ENCODE data around the gene TTLL1. TPM values are rescaled to one million over a fixed set of nuclear protein-coding genes. Genes with fewer than 3 reads are reported as not detected.

Gene TTLL1
- total and polyA plus RNA-seq, 4 donors = 3.0 to 5.9 (median 5.1) TPM

GRCh38 chr22:43007519-43008102 lies 81.6 kb downstream of the TTLL1 start:
- Histone ChIP-seq H3K27ac (ENCODE audit: low read depth in 1 of 2, low read length in 2 of 2) (peak overlapping the region in 1 of 2 donors; percentile 67), H3K4me1 (ENCODE audit: control insufficient read depth in 1 of 2, insufficient read depth in 2 of 2, low read length in 2 of 2) (no peaks in the 10 kb centered on the region), H3K9me3 (ENCODE audit: control insufficient read depth, low read length) (no peaks in the 10 kb centered on the region), H3K4me3 (ENCODE audit: low read length in 2 of 2) (no peak overlapping the region), H3K36me3 (ENCODE audit: control insufficient read depth in 1 of 2, insufficient read depth in 2 of 2, low read length in 1 of 2) (no peaks in the 10 kb centered on the region), H3K27me3 (ENCODE audit: control insufficient read depth in 1 of 2, insufficient read depth in 2 of 2, low read length in 1 of 2) (no peaks in the 10 kb centered on the region)
- no peak for DNase-seq
- peak; percentile 40 for ATAC-seq (ENCODE audit: low FRiP score)
- WGBS, 2 donors = 50 to 55% methylated on average over 5 of the region's 5 CpGs
- intact Hi-C loops (cut with DNase I) = no loop called here

DNA sequence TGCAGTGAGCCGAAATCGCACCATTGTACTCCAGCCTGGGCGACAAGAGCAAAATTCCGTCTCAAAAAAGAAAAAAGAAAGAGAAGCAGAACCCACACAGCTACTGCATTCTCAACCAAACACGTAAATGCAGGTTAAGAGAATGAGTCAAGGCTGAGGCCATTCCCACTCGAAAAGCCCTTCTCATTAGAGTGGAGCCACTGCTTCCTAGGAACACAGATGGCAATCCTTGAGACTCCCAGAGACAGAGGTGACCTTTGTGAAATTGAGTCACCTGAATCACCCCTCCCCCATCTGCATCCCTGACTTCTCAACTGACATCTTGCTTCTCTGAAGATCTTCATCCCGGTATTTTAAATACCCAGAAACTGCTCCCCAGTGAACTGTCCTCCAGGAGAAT lies 82.4 kb downstream of the TTLL1 start:
- Histone ChIP-seq H3K27ac (ENCODE audit: low read depth in 1 of 2, low read length in 2 of 2) (no peak overlapping the region), H3K9me3 (ENCODE audit: control insufficient read depth, low read length) (no peaks in the 10 kb centered on the region), H3K4me1 (ENCODE audit: control insufficient read depth in 1 of 2, insufficient read depth in 2 of 2, low read length in 2 of 2) (peaks cover 4% of the 10 kb centered on the region in 2 donors), H3K36me3 (ENCODE audit: control insufficient read depth in 1 of 2, insufficient read depth in 2 of 2, low read length in 1 of 2) (no peaks in the 10 kb centered on the region), H3K4me3 (ENCODE audit: low read length in 2 of 2) (no peak overlapping the region), H3K27me3 (ENCODE audit: control insufficient read depth in 1 of 2, insufficient read depth in 2 of 2, low read length in 1 of 2) (no peaks in the 10 kb centered on the region)
- intact Hi-C loops (cut with DNase I) = no loop called here
- WGBS, 2 donors = 90 to 93% methylated on average over 7 of the region's 7 CpGs
- no peak for ATAC-seq (ENCODE audit: low FRiP score)
- DNase-seq = no peak

GRCh38 chr22:43006016-43006505 lies 83.1 kb downstream of the TTLL1 start:
- 97 to 98% methylated on average over 5 of the region's 5 CpGs for WGBS, 2 donors
- Histone ChIP-seq H3K27me3 (ENCODE audit: control insufficient read depth in 1 of 2, insufficient read depth in 2 of 2, low read length in 1 of 2) (no peaks in the 10 kb centered on the region), H3K4me1 (ENCODE audit: control insufficient read depth in 1 of 2, insufficient read depth in 2 of 2, low read length in 2 of 2) (peaks cover 5 to 6% of the 10 kb centered on the region in 2 donors), H3K27ac (ENCODE audit: low read depth in 1 of 2, low read length in 2 of 2) (no peak overlapping the region), H3K9me3 (ENCODE audit: control insufficient read depth, low read length) (no peaks in the 10 kb centered on the region), H3K36me3 (ENCODE audit: control insufficient read depth in 1 of 2, insufficient read depth in 2 of 2, low read length in 1 of 2) (no peaks in the 10 kb centered on the region), H3K4me3 (ENCODE audit: low read length in 2 of 2) (no peak overlapping the region)
- ATAC-seq (ENCODE audit: low FRiP score) = no peak
- no peak for DNase-seq
- intact Hi-C loops (cut with DNase I) = no loop called here

DNA sequence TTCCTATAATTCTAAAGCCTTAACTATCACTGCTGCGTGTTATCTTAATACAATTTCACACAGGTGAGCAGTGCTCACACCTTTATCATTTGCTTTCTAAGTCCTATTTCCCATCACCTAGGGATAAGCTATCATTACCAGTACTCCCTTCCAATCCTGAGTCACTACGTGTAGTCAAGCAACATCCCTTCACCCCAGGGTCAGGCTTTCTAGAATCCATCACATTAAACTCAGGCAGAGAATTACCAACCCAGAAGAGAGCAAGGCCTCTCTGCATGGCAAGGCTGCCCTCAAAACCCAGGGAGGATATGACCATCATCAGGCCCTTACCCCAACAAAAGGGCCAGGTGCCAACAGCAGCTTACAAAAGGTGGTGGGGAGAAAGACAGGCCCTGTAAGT lies 84.1 kb downstream of the TTLL1 start:
- Histone ChIP-seq H3K36me3 (ENCODE audit: control insufficient read depth in 1 of 2, insufficient read depth in 2 of 2, low read length in 1 of 2) (no peaks in the 10 kb centered on the region), H3K9me3 (ENCODE audit: control insufficient read depth, low read length) (no peaks in the 10 kb centered on the region), H3K4me3 (ENCODE audit: low read length in 2 of 2) (no peak overlapping the region), H3K4me1 (ENCODE audit: control insufficient read depth in 1 of 2, insufficient read depth in 2 of 2, low read length in 2 of 2) (peaks cover 9% of the 10 kb centered on the region in 2 donors), H3K27me3 (ENCODE audit: control insufficient read depth in 1 of 2, insufficient read depth in 2 of 2, low read length in 1 of 2) (no peaks in the 10 kb centered on the region), H3K27ac (ENCODE audit: low read depth in 1 of 2, low read length in 2 of 2) (no peak overlapping the region)
- DNase-seq (no peak), ATAC-seq (ENCODE audit: low FRiP score) (no peak)
- intact Hi-C loops (cut with DNase I) = no loop called here
- WGBS, 2 donors = 77 to 84% methylated on average over 2 of the region's 2 CpGs

- intact Hi-C loops (cut with DNase I) = no loop called here
- Histone ChIP-seq H3K4me3 (ENCODE audit: low read length in 2 of 2) (no peak overlapping the region), H3K4me1 (ENCODE audit: control insufficient read depth in 1 of 2, insufficient read depth in 2 of 2, low read length in 2 of 2) (peaks cover 11 to 14% of the 10 kb centered on the region in 2 donors), H3K27me3 (ENCODE audit: control insufficient read depth in 1 of 2, insufficient read depth in 2 of 2, low read length in 1 of 2) (no peaks in the 10 kb centered on the region), H3K9me3 (ENCODE audit: control insufficient read depth, low read length) (no peaks in the 10 kb centered on the region), H3K27ac (ENCODE audit: low read depth in 1 of 2, low read length in 2 of 2) (no peak overlapping the region), H3K36me3 (ENCODE audit: control insufficient read depth in 1 of 2, insufficient read depth in 2 of 2, low read length in 1 of 2) (no peaks in the 10 kb centered on the region)
- 74 to 76% methylated on average over 13 of the region's 13 CpGs for WGBS, 2 donors
- ATAC-seq (ENCODE audit: low FRiP score) = no peak
- peak in 1 of 2 donors; percentile 55 for DNase-seq
Measured at GRCh38 chr22:43004362-43005035, 84.7 kb downstream of the TTLL1 start.

- intact Hi-C loops (cut with DNase I) = no loop called here
- H3K9me3 ChIP-seq (ENCODE audit: control insufficient read depth, low read length) = no peaks in the 10 kb centered on the region
- no peaks in the 10 kb centered on the region for H3K36me3 ChIP-seq (ENCODE audit: control insufficient read depth in 1 of 2, insufficient read depth in 2 of 2, low read length in 1 of 2)
- H3K27me3 ChIP-seq (ENCODE audit: control insufficient read depth in 1 of 2, insufficient read depth in 2 of 2, low read length in 1 of 2) = no peaks in the 10 kb centered on the region
- no peak overlapping the region for H3K4me3 ChIP-seq (ENCODE audit: low read length in 2 of 2)
- DNase-seq (peak in 1 of 2 donors; percentile 55), ATAC-seq (ENCODE audit: low FRiP score) (no peak)
- H3K27ac ChIP-seq (ENCODE audit: low read depth in 1 of 2, low read length in 2 of 2) = peak overlapping the region; percentile 3 to 34
- 4 to 10% methylated on average over 5 of the region's 5 CpGs for WGBS, 2 donors
- H3K4me1 ChIP-seq (ENCODE audit: control insufficient read depth in 1 of 2, insufficient read depth in 2 of 2, low read length in 2 of 2) = peaks cover 14 to 15% of the 10 kb centered on the region in 2 donors
Measured at GRCh38 chr22:43002202-43002586, 87.0 kb downstream of the TTLL1 start.

DNA sequence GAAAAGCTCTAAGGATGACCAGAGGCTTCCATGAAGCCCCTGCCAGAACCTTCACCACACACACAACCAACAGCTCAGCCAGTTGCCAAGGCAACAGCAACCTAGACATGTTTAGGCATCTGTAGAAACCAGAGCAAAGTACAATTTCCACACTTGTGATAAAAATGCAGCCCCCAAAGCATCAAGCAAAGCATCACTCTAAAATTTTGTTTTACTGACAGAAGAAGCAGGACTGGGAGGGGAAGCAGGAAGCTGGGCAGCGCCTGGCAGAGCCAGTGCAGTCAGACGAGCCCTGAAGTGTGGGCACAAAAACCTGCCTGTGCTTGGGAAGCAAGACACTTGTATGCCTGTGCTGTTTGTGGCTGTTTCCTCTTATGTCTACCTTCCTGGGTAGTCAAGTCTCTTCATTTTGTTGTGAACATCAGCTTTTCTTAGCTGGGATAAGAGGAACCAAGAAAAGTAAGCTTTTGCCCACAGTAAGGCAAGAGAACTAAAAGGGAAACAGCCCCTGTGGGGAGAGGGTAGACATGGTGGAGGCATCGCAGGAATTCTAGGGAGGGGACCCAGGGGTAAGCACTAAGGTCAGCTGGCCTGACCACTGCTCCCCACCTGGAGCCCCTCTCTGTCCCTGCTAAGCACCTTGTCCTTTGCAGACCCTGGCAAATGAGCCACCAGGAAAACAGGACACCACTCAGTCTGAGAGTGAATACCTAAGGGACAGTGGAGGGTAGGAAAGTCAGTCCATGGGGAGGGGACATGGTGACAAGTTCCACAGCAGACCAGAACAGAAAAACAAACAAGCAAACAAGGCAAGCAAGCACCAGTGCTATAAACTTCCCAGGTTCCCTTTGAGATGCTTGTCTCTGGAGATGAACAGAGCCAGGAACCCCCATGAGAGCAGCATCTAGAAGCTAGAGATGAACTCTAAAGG lies 87.7 kb downstream of the TTLL1 start:
- Histone ChIP-seq H3K9me3 (ENCODE audit: control insufficient read depth, low read length) (no peaks in the 10 kb centered on the region), H3K27ac (ENCODE audit: low read depth in 1 of 2, low read length in 2 of 2) (peak overlapping the region; percentile 57 to 60), H3K4me3 (ENCODE audit: low read length in 2 of 2) (no peak overlapping the region), H3K36me3 (ENCODE audit: control insufficient read depth in 1 of 2, insufficient read depth in 2 of 2, low read length in 1 of 2) (no peaks in the 10 kb centered on the region), H3K27me3 (ENCODE audit: control insufficient read depth in 1 of 2, insufficient read depth in 2 of 2, low read length in 1 of 2) (no peaks in the 10 kb centered on the region), H3K4me1 (ENCODE audit: control insufficient read depth in 1 of 2, insufficient read depth in 2 of 2, low read length in 2 of 2) (peaks cover 14 to 15% of the 10 kb centered on the region in 2 donors)
- intact Hi-C loops (cut with DNase I) = no loop called here
- DNase-seq = peak in 1 of 2 donors; percentile 62
- ATAC-seq (ENCODE audit: low FRiP score) = peak; percentile 19
- 2 to 9% methylated on average over 3 of the region's 3 CpGs for WGBS, 2 donors

- Histone ChIP-seq H3K36me3 (ENCODE audit: control insufficient read depth in 1 of 2, insufficient read depth in 2 of 2, low read length in 1 of 2) (no peaks in the 10 kb centered on the region), H3K27ac (ENCODE audit: low read depth in 1 of 2, low read length in 2 of 2) (peak overlapping the region; percentile 57 to 96), H3K9me3 (ENCODE audit: control insufficient read depth, low read length) (no peaks in the 10 kb centered on the region), H3K27me3 (ENCODE audit: control insufficient read depth in 1 of 2, insufficient read depth in 2 of 2, low read length in 1 of 2) (no peaks in the 10 kb centered on the region), H3K4me1 (ENCODE audit: control insufficient read depth in 1 of 2, insufficient read depth in 2 of 2, low read length in 2 of 2) (peaks cover 14 to 15% of the 10 kb centered on the region in 2 donors), H3K4me3 (ENCODE audit: low read length in 2 of 2) (no peak overlapping the region)
- intact Hi-C loops (cut with DNase I) = no loop called here
- DNase-seq (peak in 1 of 2 donors; percentile 75), ATAC-seq (ENCODE audit: low FRiP score) (no peak)
- 20 to 23% methylated on average over 8 of the region's 8 CpGs for WGBS, 2 donors
Measured at GRCh38 chr22:43000441-43001175, 88.6 kb downstream of the TTLL1 start.

Measured in aorta (tissue), 5 donors.